H9 (cell line): ENCODE results near the gene FEN1. TPM values are rescaled to one million over a fixed set of nuclear protein-coding genes. Genes with fewer than 3 reads are reported as not detected.

Experiments
- DNase-seq: peaks from one replicate; pipeline ENCODE4 v3.0.0-alpha.2; 2017
- H2AFZ ChIP-seq: one replicate; pipeline ENCODE4 v1.6.1; 2013; ENCODE audit warnings: mild to moderate bottlenecking, low read length, control low read depth, moderate library complexity
- H2AK5ac ChIP-seq: 2 replicates; pipeline ENCODE4 v1.6.1; 2013; ENCODE audit warnings: low read length, control low read depth, mixed read lengths; ENCODE audit not compliant: insufficient read length
- H2BK120ac ChIP-seq: one replicate; pipeline ENCODE4 v1.6.1; 2013; ENCODE audit warnings: low read depth, mild to moderate bottlenecking, low read length, control low read depth, inconsistent platforms; ENCODE audit not compliant: poor library complexity, severe bottlenecking
- H2BK12ac ChIP-seq: 2 replicates; pipeline ENCODE4 v1.6.1; 2013; ENCODE audit warnings: low read length, control low read depth, mixed read lengths, low read depth; ENCODE audit not compliant: insufficient read length
- H2BK15ac ChIP-seq: 2 replicates; pipeline ENCODE4 v1.6.1; 2013; ENCODE audit warnings: low read depth, low read length, control low read depth
- H2BK20ac ChIP-seq: one replicate; pipeline ENCODE4 v1.6.1; 2013; ENCODE audit warnings: low read depth, mild to moderate bottlenecking, low read length, control low read depth, inconsistent platforms; ENCODE audit not compliant: poor library complexity, severe bottlenecking
- H2BK5ac ChIP-seq: 2 replicates; pipeline ENCODE4 v1.6.1; 2013; ENCODE audit warnings: low read length, control low read depth, mixed read lengths; ENCODE audit not compliant: insufficient read length
- H3K14ac ChIP-seq: 2 replicates; pipeline ENCODE4 v1.6.1; 2013; ENCODE audit warnings: low read length, control low read depth; ENCODE audit not compliant: insufficient read depth
- H3K18ac ChIP-seq: 2 replicates; pipeline ENCODE4 v1.6.1; 2013; ENCODE audit warnings: low read depth, mild to moderate bottlenecking, mixed read lengths, low read length, control low read depth; ENCODE audit not compliant: insufficient read length
- H3K23ac ChIP-seq: 2 replicates; pipeline ENCODE4 v1.6.1; 2013; ENCODE audit warnings: low read length, control low read depth, mixed read lengths, low read depth; ENCODE audit not compliant: insufficient read length
- H3K23me2 ChIP-seq: 2 replicates; pipeline ENCODE4 v1.6.1; 2013; ENCODE audit warnings: low read depth, mild to moderate bottlenecking, mixed read lengths, low read length, control low read depth; ENCODE audit not compliant: insufficient read length, poor library complexity, severe bottlenecking
- H3K27ac ChIP-seq: 2 replicates; pipeline ENCODE4 v1.5.1; 2013; ENCODE audit warnings: low read length, control low read depth, mixed read lengths, low read depth; ENCODE audit not compliant: insufficient read length
- H3K27me3 ChIP-seq: 2 replicates; pipeline ENCODE4 v1.6.1; 2013; ENCODE audit warnings: low read length, control low read depth, inconsistent platforms; ENCODE audit not compliant: insufficient read depth
- H3K4ac ChIP-seq: 2 replicates; pipeline ENCODE4 v1.6.1; 2013; ENCODE audit warnings: low read depth, mild to moderate bottlenecking, control low read depth, inconsistent platforms, low read length, moderate library complexity
- H3K4me1 ChIP-seq: 2 replicates; pipeline ENCODE4 v1.6.1; 2013; ENCODE audit warnings: low read length, control low read depth, inconsistent platforms; ENCODE audit not compliant: insufficient read depth
- H3K4me2 ChIP-seq: 2 replicates; pipeline ENCODE4 v1.6.1; 2013; ENCODE audit warnings: low read length, control low read depth, mixed read lengths; ENCODE audit not compliant: insufficient read length, insufficient read depth
- H3K56ac ChIP-seq: 2 replicates; pipeline ENCODE4 v1.6.1; 2013; ENCODE audit warnings: low read depth, mild to moderate bottlenecking, mixed read lengths, low read length, control low read depth; ENCODE audit not compliant: insufficient read length
- H3K79me1 ChIP-seq: 2 replicates; pipeline ENCODE4 v1.6.1; 2013; ENCODE audit warnings: low read depth, mild to moderate bottlenecking, moderate library complexity, low read length, control low read depth, inconsistent platforms; ENCODE audit not compliant: insufficient read depth, poor library complexity, severe bottlenecking
- H3K79me2 ChIP-seq: 2 replicates; pipeline ENCODE4 v1.6.1; 2013; ENCODE audit warnings: low read length, control low read depth, inconsistent platforms; ENCODE audit not compliant: insufficient read depth
- H3K9ac ChIP-seq: 2 replicates; pipeline ENCODE4 v1.6.1; 2013; ENCODE audit warnings: low read length, control low read depth, mixed read lengths; ENCODE audit not compliant: insufficient read length; ENCODE audit errors: extremely low read depth
- H3K9me3 ChIP-seq: one replicate; pipeline ENCODE4 v1.6.1; 2013; ENCODE audit warnings: low read depth, low read length, inconsistent platforms; ENCODE audit not compliant: control insufficient read depth
- H3T11ph ChIP-seq: one replicate; pipeline ENCODE4 v1.6.1; 2013; ENCODE audit warnings: mild to moderate bottlenecking, low read length, control low read depth, inconsistent platforms
- H4K20me1 ChIP-seq: one replicate; pipeline ENCODE4 v1.6.1; 2013; ENCODE audit not compliant: control insufficient read depth, insufficient read length, insufficient read depth
- H4K5ac ChIP-seq: 2 replicates; pipeline ENCODE4 v1.6.1; 2013; ENCODE audit warnings: low read depth, mild to moderate bottlenecking, mixed read lengths, low read length, control low read depth; ENCODE audit not compliant: insufficient read length
- H4K8ac ChIP-seq: replicated peaks from 2 replicates; pipeline ENCODE4 v1.6.1; 2013; ENCODE audit warnings: low read length, control low read depth, mixed read lengths, low read depth; ENCODE audit not compliant: insufficient read length
- H4K91ac ChIP-seq: 2 replicates; pipeline ENCODE4 v1.6.1; 2013; ENCODE audit warnings: low read depth, mild to moderate bottlenecking, moderate library complexity, mixed read lengths, low read length, control low read depth; ENCODE audit not compliant: insufficient read length
- H3K27ac Mint-ChIP-seq, 3 experiments: 2 replicates in 2 of 3; 3 replicates in 1 of 3; pipeline ENCODE4 v1.8.0; 2020 to 2021; ENCODE audit warnings: mixed read lengths in 3 of 3, mild to moderate bottlenecking in 1 of 3, moderate library complexity in 1 of 3
- H3K27me3 Mint-ChIP-seq: 2 replicates; pipeline ENCODE4 v1.8.0; 2021; ENCODE audit warnings: low read depth, mild to moderate bottlenecking, moderate library complexity, mixed read lengths
- H3K36me3 Mint-ChIP-seq, 3 experiments: 2 replicates in 2 of 3; 3 replicates in 1 of 3; pipeline ENCODE4 v1.8.0; 2020 to 2021; ENCODE audit warnings: low read depth in 3 of 3, mixed read lengths in 3 of 3; ENCODE audit not compliant: insufficient read depth in 1 of 3
- H3K4me1 Mint-ChIP-seq, 2 experiments: 2 replicates each; pipeline ENCODE4 v1.8.0; 2020; ENCODE audit warnings: mixed read lengths in 2 of 2
- H3K4me3 Mint-ChIP-seq, 2 experiments: 2 replicates in 1 of 2; 3 replicates in 1 of 2; pipeline ENCODE4 v1.8.0; 2020 to 2021; ENCODE audit warnings: mild to moderate bottlenecking in 2 of 2, mixed read lengths in 2 of 2, moderate library complexity in 1 of 2
- H3K9me3 Mint-ChIP-seq, 2 experiments: 2 replicates in 1 of 2; 3 replicates in 1 of 2; pipeline ENCODE4 v1.8.0; 2020; ENCODE audit warnings: mild to moderate bottlenecking in 2 of 2, mixed read lengths in 2 of 2, moderate library complexity in 1 of 2
- WGBS: extraction: QIAGEN DNeasy Blood & Tissue Kit; methylation state at CpG from one replicate; pipeline ENCODE4 v1.1.7; 2013; ENCODE audit warnings: missing lambda C conversion rate, low lambda C conversion rate, mixed read lengths; ENCODE audit not compliant: insufficient read length; ENCODE audit errors: extremely low coverage; 5-methylcytosine and 5-hydroxymethylcytosine counted together
- total RNA-seq: library from RNA; stranded (reverse); gene quantifications from 2 replicates; pipeline ENCODE4 v1.2.1, GENCODE V29; 2021
- TF ChIP-seq, protein P1 (sequence below): fragments of 200-600 bp; sonication (generic); conservative IDR thresholded peaks from 3 replicates; pipeline ENCODE4 v1.8.0; 2021; ENCODE audit warnings: antibody characterized with exemption, mild to moderate bottlenecking

The FEN1 gene
- total RNA-seq, 1 experiment from 2014 or later: 114 TPM

DNA sequence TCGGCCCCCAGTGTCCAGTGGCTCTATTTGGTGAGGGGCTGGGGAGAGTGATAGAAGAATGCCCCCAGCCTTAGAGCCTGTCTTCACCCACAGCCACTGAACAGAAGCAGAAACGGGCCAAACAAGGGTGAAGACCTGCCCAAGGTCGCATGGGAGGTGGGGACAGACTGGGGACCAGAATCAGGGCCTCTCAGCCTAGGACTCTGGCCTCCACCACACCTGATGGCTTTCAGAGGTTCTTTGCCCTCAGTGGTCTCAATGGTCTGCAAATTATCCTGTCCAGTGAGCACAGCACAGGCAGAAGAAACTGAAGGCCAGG, 44.8 kb upstream of the FEN1 start:
- peaks cover 0 to 4% (median 0%) of the 10 kb centered on the region in 3 experiments; a peak in 2 of 7 replicates for H3K36me3 Mint-ChIP-seq
- no peak overlapping the region for H4K91ac ChIP-seq
- H3K4me2 ChIP-seq: no peak overlapping the region
- H4K20me1 ChIP-seq: no peaks in the 10 kb centered on the region
- H2AFZ ChIP-seq: no peak overlapping the region
- no peak overlapping the region for H2AK5ac ChIP-seq
- no peak overlapping the region for H3K23ac ChIP-seq
- H3K27me3 Mint-ChIP-seq: peaks cover 24% of the 10 kb centered on the region
- H3K27ac ChIP-seq: no peak overlapping the region
- no peak for DNase-seq
- no peak overlapping the region for H2BK12ac ChIP-seq
- H3K9ac ChIP-seq: no peak overlapping the region
- peaks cover 31 to 48% of the 10 kb centered on the region in 2 experiments for H3K4me1 Mint-ChIP-seq
- H2BK20ac ChIP-seq: no peak overlapping the region
- H3K18ac ChIP-seq: no peak overlapping the region
- H2BK5ac ChIP-seq: no peak overlapping the region
- no peaks in the 10 kb centered on the region for H3K79me1 ChIP-seq
- WGBS: no CpG with 5 or more reads among the region's 3 CpGs
- H3K9me3 ChIP-seq: no peaks in the 10 kb centered on the region
- H3K4ac ChIP-seq: no peak overlapping the region
- H3K9me3 Mint-ChIP-seq: peaks cover 0 to under 1% of the 10 kb centered on the region in 2 experiments; a peak in 1 of 5 replicates
- TF ChIP-seq, protein P1, sequence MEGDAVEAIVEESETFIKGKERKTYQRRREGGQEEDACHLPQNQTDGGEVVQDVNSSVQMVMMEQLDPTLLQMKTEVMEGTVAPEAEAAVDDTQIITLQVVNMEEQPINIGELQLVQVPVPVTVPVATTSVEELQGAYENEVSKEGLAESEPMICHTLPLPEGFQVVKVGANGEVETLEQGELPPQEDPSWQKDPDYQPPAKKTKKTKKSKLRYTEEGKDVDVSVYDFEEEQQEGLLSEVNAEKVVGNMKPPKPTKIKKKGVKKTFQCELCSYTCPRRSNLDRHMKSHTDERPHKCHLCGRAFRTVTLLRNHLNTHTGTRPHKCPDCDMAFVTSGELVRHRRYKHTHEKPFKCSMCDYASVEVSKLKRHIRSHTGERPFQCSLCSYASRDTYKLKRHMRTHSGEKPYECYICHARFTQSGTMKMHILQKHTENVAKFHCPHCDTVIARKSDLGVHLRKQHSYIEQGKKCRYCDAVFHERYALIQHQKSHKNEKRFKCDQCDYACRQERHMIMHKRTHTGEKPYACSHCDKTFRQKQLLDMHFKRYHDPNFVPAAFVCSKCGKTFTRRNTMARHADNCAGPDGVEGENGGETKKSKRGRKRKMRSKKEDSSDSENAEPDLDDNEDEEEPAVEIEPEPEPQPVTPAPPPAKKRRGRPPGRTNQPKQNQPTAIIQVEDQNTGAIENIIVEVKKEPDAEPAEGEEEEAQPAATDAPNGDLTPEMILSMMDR: peak; percentile 37; the same call in 2 of the 3 replicates
- no peak overlapping the region for H3K56ac ChIP-seq
- no peak overlapping the region for H3K4me3 Mint-ChIP-seq
- no peak overlapping the region for H2BK15ac ChIP-seq
- no peak overlapping the region for H3K14ac ChIP-seq
- H3K79me2 ChIP-seq: no peaks in the 10 kb centered on the region
- no peak overlapping the region for H3T11ph ChIP-seq
- H4K8ac ChIP-seq: no peak overlapping the region
- peaks cover under 1% of the 10 kb centered on the region; the same call in 1 of the 2 replicates for H3K27me3 ChIP-seq
- no peak overlapping the region for H3K27ac Mint-ChIP-seq
- peaks cover 2% of the 10 kb centered on the region; the same call in 1 of the 2 replicates for H3K4me1 ChIP-seq
- peaks cover 4% of the 10 kb centered on the region for H3K23me2 ChIP-seq
- no peak overlapping the region for H4K5ac ChIP-seq
- H2BK120ac ChIP-seq: no peak overlapping the region
